Activated CD4-positive, alpha-beta T cell treated with anti-CD3 and anti-CD28 coated beads, Interleukin-2, amount 50 U/mL, for 4 hours (primary cell): ENCODE measurements around the gene WASHC2C.
A peak's percentile ranks its signal among the peaks of the same experiment; 100 is the strongest.
"Not testable (repeated sequence)": the region's sequence is repeated elsewhere in the genome, so short reads cannot be mapped to it uniquely, and the experiment has no call there.

Experiments used
- DNase-seq, 2 experiments: peaks; one replicate each; pipeline ENCODE4 v3.0.0-alpha.2; 2020

The WASHC2C gene, protein sequence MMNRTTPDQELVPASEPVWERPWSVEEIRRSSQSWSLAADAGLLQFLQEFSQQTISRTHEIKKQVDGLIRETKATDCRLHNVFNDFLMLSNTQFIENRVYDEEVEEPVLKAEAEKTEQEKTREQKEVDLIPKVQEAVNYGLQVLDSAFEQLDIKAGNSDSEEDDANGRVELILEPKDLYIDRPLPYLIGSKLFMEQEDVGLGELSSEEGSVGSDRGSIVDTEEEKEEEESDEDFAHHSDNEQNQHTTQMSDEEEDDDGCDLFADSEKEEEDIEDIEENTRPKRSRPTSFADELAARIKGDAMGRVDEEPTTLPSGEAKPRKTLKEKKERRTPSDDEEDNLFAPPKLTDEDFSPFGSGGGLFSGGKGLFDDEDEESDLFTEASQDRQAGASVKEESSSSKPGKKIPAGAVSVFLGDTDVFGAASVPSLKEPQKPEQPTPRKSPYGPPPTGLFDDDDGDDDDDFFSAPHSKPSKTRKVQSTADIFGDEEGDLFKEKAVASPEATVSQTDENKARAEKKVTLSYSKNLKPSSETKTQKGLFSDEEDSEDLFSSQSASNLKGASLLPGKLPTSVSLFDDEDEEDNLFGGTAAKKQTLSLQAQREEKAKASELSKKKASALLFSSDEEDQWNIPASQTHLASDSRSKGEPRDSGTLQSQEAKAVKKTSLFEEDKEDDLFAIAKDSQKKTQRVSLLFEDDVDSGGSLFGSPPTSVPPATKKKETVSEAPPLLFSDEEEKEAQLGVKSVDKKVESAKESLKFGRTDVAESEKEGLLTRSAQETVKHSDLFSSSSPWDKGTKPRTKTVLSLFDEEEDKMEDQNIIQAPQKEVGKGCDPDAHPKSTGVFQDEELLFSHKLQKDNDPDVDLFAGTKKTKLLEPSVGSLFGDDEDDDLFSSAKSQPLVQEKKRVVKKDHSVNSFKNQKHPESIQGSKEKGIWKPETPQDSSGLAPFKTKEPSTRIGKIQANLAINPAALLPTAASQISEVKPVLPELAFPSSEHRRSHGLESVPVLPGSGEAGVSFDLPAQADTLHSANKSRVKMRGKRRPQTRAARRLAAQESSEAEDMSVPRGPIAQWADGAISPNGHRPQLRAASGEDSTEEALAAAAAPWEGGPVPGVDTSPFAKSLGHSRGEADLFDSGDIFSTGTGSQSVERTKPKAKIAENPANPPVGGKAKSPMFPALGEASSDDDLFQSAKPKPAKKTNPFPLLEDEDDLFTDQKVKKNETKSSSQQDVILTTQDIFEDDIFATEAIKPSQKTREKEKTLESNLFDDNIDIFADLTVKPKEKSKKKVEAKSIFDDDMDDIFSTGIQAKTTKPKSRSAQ (N-terminal part only)

GRCh38 chr10:45726703-45727420, at the start of gene WASHC2C:
WASHC2C (plus strand) TSS chr10:45727266; CDS start chr10:45727318, 52 bp downstream.
- peak; percentile 95 to 96 for DNase-seq

DNA sequence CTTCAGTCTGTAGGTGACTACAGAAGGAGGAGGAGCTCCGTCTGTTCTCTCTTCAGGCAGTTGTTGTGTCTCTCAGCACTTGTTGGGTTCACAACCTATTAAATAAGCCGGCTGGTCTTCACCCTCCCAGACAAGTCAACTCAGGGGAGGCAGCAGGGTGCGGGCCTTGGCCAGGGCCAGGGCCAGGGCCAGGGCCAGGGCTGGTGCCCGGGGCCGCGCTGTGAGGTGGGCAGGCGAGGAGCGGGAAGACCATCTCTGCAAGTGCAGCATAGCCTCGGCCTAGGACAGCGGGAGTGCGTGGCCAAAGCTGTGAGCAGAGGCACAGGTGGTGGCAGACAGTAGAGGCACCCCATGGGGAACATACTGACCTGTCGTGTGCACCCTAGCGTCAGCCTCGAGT, 48.6 kb upstream of the WASHC2C start:
- DNase-seq = not testable (repeated sequence)

GRCh38 chr10:45710200-45710796, 16.8 kb upstream of the WASHC2C start:
- DNase-seq = not testable (repeated sequence)

DNA sequence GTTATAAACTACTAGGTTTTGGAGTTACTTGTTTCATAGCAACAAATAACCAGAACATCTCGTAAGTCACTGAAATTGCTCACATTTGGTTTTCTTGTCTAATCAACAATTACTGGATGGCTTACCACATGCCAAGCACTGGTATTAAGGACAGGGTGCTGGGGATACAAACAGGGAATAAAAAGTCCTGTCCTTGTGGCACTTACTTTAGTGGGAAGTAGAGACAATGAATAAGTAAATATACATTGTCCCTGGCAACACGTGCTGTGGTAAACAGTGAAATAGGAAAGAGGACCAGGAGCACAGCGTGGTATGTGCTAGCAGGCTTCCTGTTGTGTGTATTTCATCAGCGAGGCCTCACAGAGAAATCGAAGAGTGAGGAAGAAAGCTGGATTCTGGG, 15.8 kb upstream of the WASHC2C start:
- DNase-seq = not testable (repeated sequence)

DNA sequence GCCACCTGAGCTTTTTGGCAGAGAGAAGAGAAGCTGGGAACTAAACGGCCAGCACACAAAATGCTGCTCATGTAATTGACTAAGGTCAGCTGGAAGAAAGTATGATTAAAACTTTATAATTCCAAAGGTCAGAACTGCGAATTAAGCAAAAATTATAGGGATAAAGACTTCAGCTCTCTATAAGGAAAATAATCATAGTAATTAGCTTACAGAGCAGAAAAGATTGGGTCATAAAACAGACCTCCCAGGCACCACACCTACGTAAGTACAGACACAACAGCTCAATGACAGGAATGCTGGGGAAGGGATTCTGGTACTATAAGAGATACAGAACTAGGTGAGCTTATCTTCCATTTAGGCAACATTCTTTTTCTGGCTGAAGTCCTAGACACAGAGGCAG, 10.0 kb upstream of the WASHC2C start:
- not testable (repeated sequence) for DNase-seq

DNA sequence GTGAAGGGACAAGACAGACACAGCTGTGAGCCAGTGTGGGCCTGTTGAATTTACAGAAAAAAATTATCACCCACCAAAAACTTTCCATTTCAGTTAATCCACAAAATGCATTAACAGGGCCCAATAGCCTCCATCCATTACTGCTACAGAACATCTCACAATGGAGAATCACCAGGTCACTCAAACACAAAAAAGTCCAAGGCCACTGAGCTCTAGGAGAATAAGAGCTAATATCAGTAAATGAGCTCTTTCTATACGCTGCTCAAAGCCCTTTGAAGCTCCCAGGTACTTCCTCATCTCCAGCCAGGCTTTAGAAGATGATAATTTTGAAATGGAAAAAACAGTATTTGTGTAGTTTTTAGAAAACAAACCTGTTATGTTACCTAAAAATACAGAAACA, 9.4 kb upstream of the WASHC2C start:
- DNase-seq = not testable (repeated sequence)

DNA sequence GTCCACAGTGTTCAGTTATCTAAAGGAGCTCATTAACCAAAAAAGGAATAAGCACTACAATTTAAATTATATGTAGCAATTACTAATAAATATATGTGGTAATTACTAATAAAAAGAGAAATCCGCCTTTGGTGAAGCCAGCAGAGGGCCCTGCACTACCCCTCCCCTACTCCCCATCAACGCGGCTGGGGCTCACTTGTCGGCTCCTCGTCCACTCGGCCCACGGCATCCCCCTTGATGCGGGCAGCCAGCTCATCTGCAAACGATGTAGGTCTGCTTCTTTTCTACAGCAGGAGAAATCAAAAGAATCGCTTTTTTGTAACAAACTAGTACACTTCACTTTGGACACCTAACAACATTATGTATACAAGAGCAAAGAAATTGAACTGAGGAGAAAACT, 5.6 kb upstream of the WASHC2C start:
- not testable (repeated sequence) for DNase-seq

- not testable (repeated sequence) for DNase-seq
Measured at GRCh38 chr10:45723851-45724250, 3.2 kb upstream of the WASHC2C start.

GRCh38 chr10:45727421-45727965, 427 bp downstream of the WASHC2C start:
- not testable (repeated sequence) for DNase-seq

GRCh38 chr10:45734449-45734848, 7.4 kb downstream of the WASHC2C start:
- DNase-seq = not testable (repeated sequence)

DNA sequence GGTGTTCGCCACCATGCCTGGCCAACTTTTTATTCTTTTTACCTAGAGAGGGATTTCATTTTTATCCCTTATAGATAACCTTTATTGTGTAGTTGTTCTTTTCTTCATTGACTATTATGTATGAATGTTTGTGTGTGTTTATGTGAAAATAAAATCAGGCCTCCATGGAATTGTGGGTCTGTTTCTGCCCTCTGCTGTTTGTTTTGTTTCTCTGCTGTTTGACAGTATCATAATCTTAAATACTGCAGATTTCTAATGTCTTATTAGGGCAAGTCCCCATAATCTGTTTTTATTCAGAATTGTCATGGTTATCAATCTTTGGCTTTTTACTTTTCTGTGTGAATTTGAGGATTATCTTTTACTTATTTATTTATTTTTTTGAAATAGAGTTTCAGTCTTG, 7.8 kb downstream of the WASHC2C start:
- not testable (repeated sequence) for DNase-seq

- DNase-seq = not testable (repeated sequence)
Measured at GRCh38 chr10:45741559-45741958, 14.5 kb downstream of the WASHC2C start.

GRCh38 chr10:45742014-45742413, 14.9 kb downstream of the WASHC2C start:
- not testable (repeated sequence) for DNase-seq

GRCh38 chr10:45751141-45751540, 24.1 kb downstream of the WASHC2C start:
- DNase-seq = not testable (repeated sequence)

- DNase-seq = not testable (repeated sequence)
Measured at GRCh38 chr10:45752210-45752609, 25.1 kb downstream of the WASHC2C start.

DNA sequence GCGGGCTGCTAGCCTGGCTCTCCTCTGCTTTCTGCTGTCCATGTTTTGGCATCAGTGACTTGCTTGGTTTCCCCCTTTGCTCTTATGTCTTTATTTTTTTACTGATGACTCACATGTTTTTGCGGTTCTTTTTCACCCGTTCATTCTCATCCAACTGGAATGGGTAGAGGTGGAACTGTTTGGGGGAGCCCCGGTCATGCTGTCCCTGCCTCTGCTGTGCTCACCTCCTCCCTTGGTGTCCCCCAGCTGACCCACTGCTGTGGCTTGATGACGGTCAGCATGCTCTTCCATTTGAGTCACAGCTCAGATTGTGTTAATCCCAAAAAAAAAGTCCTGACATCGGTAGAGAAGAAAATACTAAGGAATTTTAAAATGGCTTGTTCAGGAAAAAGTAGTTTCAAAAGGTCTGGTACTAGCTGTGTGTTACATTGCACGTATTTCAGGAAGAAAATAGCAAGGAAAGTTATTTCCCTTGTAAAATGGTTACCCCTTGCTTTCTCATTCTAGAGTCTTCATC, 27.0 kb downstream of the WASHC2C start:
- DNase-seq = not testable (repeated sequence)

DNA sequence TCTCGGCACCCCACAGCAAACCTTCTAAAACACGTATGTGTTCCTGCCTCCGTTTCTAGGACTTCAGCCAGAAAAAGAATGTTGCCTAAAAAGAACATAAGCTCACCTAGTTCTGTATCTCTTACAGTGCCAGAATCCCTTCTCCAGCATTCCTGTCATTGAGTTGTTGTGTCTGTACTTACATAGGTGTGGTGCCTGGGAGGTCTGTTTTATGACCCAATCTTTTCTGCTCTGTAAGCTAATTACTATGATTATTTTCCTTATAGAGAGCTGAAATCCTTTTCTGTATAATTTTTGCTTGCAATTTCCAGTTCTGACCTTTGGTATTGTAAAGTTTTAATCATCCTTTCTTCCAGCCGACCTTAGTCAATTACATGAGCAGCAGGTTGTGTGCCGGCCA, 28.0 kb downstream of the WASHC2C start:
- DNase-seq = not testable (repeated sequence)

DNA sequence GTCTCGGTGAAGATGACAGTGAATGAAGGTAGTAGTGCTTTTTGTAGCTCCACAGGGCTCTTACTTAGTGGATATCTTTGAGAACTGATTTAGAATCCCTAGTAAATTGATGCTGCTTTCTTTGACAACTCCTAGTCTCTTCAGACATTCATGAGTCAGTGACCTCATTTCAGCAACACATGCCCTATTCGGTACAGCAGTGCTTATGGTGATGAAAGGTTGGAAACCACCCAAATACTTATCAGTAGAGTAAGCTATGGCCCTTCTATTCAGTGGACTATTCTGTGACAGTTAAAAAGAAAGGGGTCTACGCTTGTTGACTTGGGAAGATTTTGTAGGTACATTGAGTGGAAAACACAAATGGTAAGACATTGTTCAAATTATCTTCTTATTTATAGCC, 29.0 kb downstream of the WASHC2C start:
- DNase-seq = not testable (repeated sequence)

GRCh38 chr10:45757661-45758396, 30.8 kb downstream of the WASHC2C start:
- DNase-seq = not testable (repeated sequence)

- DNase-seq = not testable (repeated sequence)
Measured at GRCh38 chr10:45761622-45762021, 34.6 kb downstream of the WASHC2C start.
